Uterus (tissue), 4 donors: ENCODE data around the gene GSG1L2. TPM values are rescaled to one million over a fixed set of nuclear protein-coding genes. Genes with fewer than 3 reads are reported as not detected.

Experiments used
- DNase-seq, 2 donors: peaks; one replicate each; pipeline ENCODE4 v3.0.0-alpha.2; 2019 to 2020
- H3K27ac ChIP-seq, 2 donors: fragments of 200-600 bp; sonication (generic); 1 replicate in 1 of 2; 2 replicates in 1 of 2; pipeline ENCODE4 v1.5.1; 2016 to 2018
- H3K27me3 ChIP-seq, 2 donors: fragments of 200-600 bp; sonication (generic); one replicate each; pipeline ENCODE4 v1.5.1; 2018 to 2019; ENCODE audit warnings: control low read depth in 1 of 2
- H3K36me3 ChIP-seq, 2 donors: fragments of 200-600 bp; sonication (generic); one replicate each; pipeline ENCODE4 v1.5.1; 2019; ENCODE audit warnings: control low read depth in 1 of 2
- H3K4me1 ChIP-seq, 2 donors: fragments of 200-600 bp; sonication (generic); one replicate each; pipeline ENCODE4 v1.5.1; 2018 to 2019; ENCODE audit warnings: control low read depth in 1 of 2
- H3K4me3 ChIP-seq, 2 donors: fragments of 200-600 bp; sonication (generic); 1 replicate in 1 of 2; 2 replicates in 1 of 2; pipeline ENCODE4 v1.5.1; 2018 to 2019; ENCODE audit warnings: mild to moderate bottlenecking in 1 of 2
- H3K9me3 ChIP-seq, 2 donors: fragments of 200-600 bp; sonication (generic); one replicate each; pipeline ENCODE4 v1.5.1; 2019; ENCODE audit warnings: control low read depth in 1 of 2
- CTCF ChIP-seq, 4 experiments: fragments of 200-600 bp in 2 of 4; fragments of 450-650 bp in 2 of 4; sonication (generic) in 2 of 4; IDR thresholded peaks; one replicate each; pipeline ENCODE4 v1.5.1; 2016 to 2019; ENCODE audit warnings: antibody characterized with exemption in 4 of 4, mild to moderate bottlenecking in 2 of 4, moderate library complexity in 1 of 4
- POLR2A ChIP-seq, 2 donors: fragments of 450-650 bp; IDR thresholded peaks; one replicate each; pipeline ENCODE4 v1.6.1; 2016; ENCODE audit warnings: antibody characterized with exemption in 2 of 2, mild to moderate bottlenecking in 1 of 2, moderate library complexity in 1 of 2
- intact Hi-C: fragments of 100-400 bp; cut with DNase I; formaldehyde crosslinking; loops from one replicate; pipeline ENCODE4 v1.15.1; 2023; ENCODE audit warnings: low total_unique reads
- total RNA-seq, 4 donors: library from RNA; depleted of rRNA in 3 of 4; stranded (reverse); fragments of >200 nt in 3 of 4; gene quantifications; one replicate each; pipeline versions ENCODE4 v1.1.0 to v1.2.4, GENCODE V29; 2014 to 2023
- donor health status: DM: yes; HTN: yes; CAD: no.

Gene GSG1L2
- total RNA-seq, 4 donors from 2014 or later = not detected

DNA sequence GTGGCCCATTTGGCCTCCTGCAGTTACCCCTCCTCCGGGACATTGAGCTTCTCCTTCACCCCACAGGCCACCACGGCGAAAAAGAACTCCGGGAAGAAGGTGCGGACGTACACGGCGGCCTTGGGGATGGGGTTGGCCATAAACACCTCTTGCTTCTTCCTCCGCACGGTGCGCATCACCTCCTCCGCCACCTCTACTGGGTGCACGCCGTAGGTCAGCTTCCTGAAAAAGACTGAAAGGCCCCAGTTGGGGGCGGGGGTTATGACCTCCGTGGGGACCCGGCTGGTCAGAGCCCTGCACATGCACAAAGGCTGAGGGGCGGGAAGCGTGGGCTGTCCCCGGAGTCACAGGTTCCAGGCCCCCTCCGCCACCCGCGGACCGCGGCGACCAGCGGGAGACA is 50.4 kb downstream of the GSG1L2 start:
- TF ChIP-seq CTCF (IDR thresholded peaks at IDR 0.05) (no peak), POLR2A (IDR thresholded peaks at IDR 0.05) (no peak)
- Histone ChIP-seq H3K4me3 (no peak overlapping the region), H3K27ac (no peak overlapping the region), H3K9me3 (no peaks in the 10 kb centered on the region), H3K36me3 (no peaks in the 10 kb centered on the region), H3K4me1 (no peaks in the 10 kb centered on the region), H3K27me3 (no peaks in the 10 kb centered on the region)
- no peak for DNase-seq
- intact Hi-C loops = no loop called here

GRCh38 chr17:9769036-9769695 is 52.7 kb downstream of the GSG1L2 start:
- TF ChIP-seq POLR2A (IDR thresholded peaks at IDR 0.05) = no peak
- no peak for TF ChIP-seq CTCF (IDR thresholded peaks at IDR 0.05)
- DNase-seq = no peak
- Histone ChIP-seq H3K4me3 (no peak overlapping the region), H3K36me3 (no peaks in the 10 kb centered on the region), H3K9me3 (no peaks in the 10 kb centered on the region), H3K27me3 (no peaks in the 10 kb centered on the region), H3K27ac (no peak overlapping the region), H3K4me1 (no peaks in the 10 kb centered on the region)
- intact Hi-C loops = no loop called here

- Histone ChIP-seq H3K36me3 (no peaks in the 10 kb centered on the region), H3K27ac (no peak overlapping the region), H3K9me3 (no peaks in the 10 kb centered on the region), H3K4me1 (no peaks in the 10 kb centered on the region), H3K27me3 (no peaks in the 10 kb centered on the region), H3K4me3 (no peak overlapping the region)
- no peak for DNase-seq
- intact Hi-C loops = no loop called here
- TF ChIP-seq POLR2A (IDR thresholded peaks at IDR 0.05) = no peak
- TF ChIP-seq CTCF (IDR thresholded peaks at IDR 0.05) = peak; percentile 10 to 56 (median 39)
Measured at GRCh38 chr17:9768381-9768934, 53.4 kb downstream of the GSG1L2 start.

DNA sequence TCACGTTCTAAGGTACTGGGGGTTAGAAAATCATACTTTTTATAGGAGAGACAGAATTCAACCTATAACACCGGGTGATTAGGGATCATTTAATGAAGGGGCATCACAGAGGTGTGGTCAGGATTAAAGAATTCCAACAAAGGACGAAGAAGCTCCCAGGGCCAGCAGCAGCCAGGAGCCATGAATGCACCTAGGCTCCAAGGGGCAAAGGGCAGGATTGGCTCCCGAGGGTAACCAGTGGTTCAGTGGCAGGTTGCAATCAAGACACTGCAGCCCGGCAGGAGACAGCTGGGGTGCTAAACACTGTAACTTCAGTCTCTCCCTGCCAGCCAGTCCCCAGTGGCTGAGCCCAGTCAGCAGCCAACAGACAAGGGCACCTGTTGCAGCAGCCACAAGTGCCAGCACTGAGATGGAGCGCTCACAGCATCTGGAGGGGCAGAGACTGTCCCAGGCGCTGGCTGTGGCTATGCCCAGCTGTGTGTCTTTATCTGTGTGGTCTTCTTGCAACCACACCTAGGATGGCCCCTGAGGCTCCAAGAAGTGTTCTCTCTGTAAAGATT is 54.4 kb downstream of the GSG1L2 start:
- no peaks in the 10 kb centered on the region for H3K36me3 ChIP-seq
- no peak for TF ChIP-seq POLR2A (IDR thresholded peaks at IDR 0.05)
- no peak for TF ChIP-seq CTCF (IDR thresholded peaks at IDR 0.05)
- DNase-seq = no peak
- no peak overlapping the region for H3K4me3 ChIP-seq
- H3K27ac ChIP-seq = no peak overlapping the region
- H3K9me3 ChIP-seq = no peaks in the 10 kb centered on the region
- intact Hi-C loops = no loop called here
- no peaks in the 10 kb centered on the region for H3K4me1 ChIP-seq
- no peaks in the 10 kb centered on the region for H3K27me3 ChIP-seq

- no peaks in the 10 kb centered on the region for H3K27me3 ChIP-seq
- intact Hi-C loops = no loop called here
- H3K4me1 ChIP-seq = no peaks in the 10 kb centered on the region
- H3K36me3 ChIP-seq = no peaks in the 10 kb centered on the region
- no peaks in the 10 kb centered on the region for H3K9me3 ChIP-seq
- H3K4me3 ChIP-seq = no peak overlapping the region
- H3K27ac ChIP-seq = no peak overlapping the region
- no peak for DNase-seq
- TF ChIP-seq CTCF (IDR thresholded peaks at IDR 0.05) = no peak
- no peak for TF ChIP-seq POLR2A (IDR thresholded peaks at IDR 0.05)
Measured at GRCh38 chr17:9766970-9767369, 54.9 kb downstream of the GSG1L2 start.
